Stimulated activated CD8-positive, alpha-beta memory T cell treated with anti-CD3 and anti-CD28 coated beads, Interleukin-12 subunit alpha, Interleukin-12 subunit beta, amount 100 ng/mL, for 4 hours (primary cell): ENCODE results near the gene CEP170B.
"Not testable (repeated sequence)": the region's sequence is repeated elsewhere in the genome, so short reads cannot be mapped to it uniquely, and the experiment has no call there.

Source experiments
- DNase-seq: peaks from one replicate; pipeline ENCODE4 v3.0.0-alpha.2; 2020; ENCODE audit warnings: low read depth

CEP170B gene

GRCh38 chr14:104865081-104865630 is at the start of gene CEP170B:
Gene CEP170B, plus strand, starts transcription at chr14:104865268. Its CDS starts 3,183 bp downstream, at chr14:104868451.
- no peak for DNase-seq

- no peak for DNase-seq
These were observed 48.5 kb upstream of the CEP170B start for GRCh38 chr14:104816616-104816884.

- DNase-seq, result no peak
These were observed 46.9 kb upstream of the CEP170B start for GRCh38 chr14:104817930-104818713.

GRCh38 chr14:104818714-104819161 is 46.3 kb upstream of the CEP170B start:
- no peak for DNase-seq

GRCh38 chr14:104819361-104819781 is 45.7 kb upstream of the CEP170B start:
- DNase-seq, result no peak

GRCh38 chr14:104820669-104821228 is 44.3 kb upstream of the CEP170B start:
- no peak for DNase-seq

GRCh38 chr14:104821229-104821945 is 43.7 kb upstream of the CEP170B start:
- DNase-seq, result no peak

- no peak for DNase-seq
These were observed 43.0 kb upstream of the CEP170B start for GRCh38 chr14:104821971-104822608.

GRCh38 chr14:104822821-104823615 is 42.0 kb upstream of the CEP170B start:
- no peak for DNase-seq

- no peak for DNase-seq
These were observed 40.6 kb upstream of the CEP170B start for GRCh38 chr14:104824353-104824997.

- DNase-seq, result peak; percentile 87
These were observed 38.7 kb upstream of the CEP170B start for GRCh38 chr14:104826189-104826860.

GRCh38 chr14:104826861-104827176 is 38.2 kb upstream of the CEP170B start:
- DNase-seq, result no peak

GRCh38 chr14:104827177-104828055 is 37.7 kb upstream of the CEP170B start:
- DNase-seq, result peak; percentile 18

- DNase-seq, result no peak
These were observed 34.3 kb upstream of the CEP170B start for GRCh38 chr14:104830781-104831180.

- not testable (repeated sequence) for DNase-seq
These were observed 28.7 kb upstream of the CEP170B start for GRCh38 chr14:104836171-104836935.

GRCh38 chr14:104841730-104842129 is 23.3 kb upstream of the CEP170B start:
- DNase-seq, result no peak

- no peak for DNase-seq
These were observed 22.1 kb upstream of the CEP170B start for GRCh38 chr14:104843006-104843405.

- no peak for DNase-seq
These were observed 21.4 kb upstream of the CEP170B start for GRCh38 chr14:104843442-104844305.
